GM13976 (cell line): ENCODE data around the gene PNPLA3.

Experiments used
- DNase-seq: peaks from one replicate; pipeline ENCODE4 v3.0.0; 2012; ENCODE audit warnings: low spot score
- in situ Hi-C: fragments of 300-500 bp; cut with MboI; formaldehyde crosslinking; loops from one replicate; pipeline ENCODE4 v1.12.0; 2022; ENCODE audit warnings: low sequenced_read_pairs, mixed read lengths, inconsistent platforms; ENCODE audit not compliant: unreplicated experiment
- TF ChIP-seq, protein P1 (sequence below): IDR thresholded peaks from 2 replicates; pipeline ENCODE4 v1.5.1; 2012; ENCODE audit warnings: borderline replicate concordance, mild to moderate bottlenecking; ENCODE audit not compliant: insufficient read depth; ENCODE audit errors: extremely low read depth, missing control alignments, control extremely low read depth

PNPLA3 gene

DNA sequence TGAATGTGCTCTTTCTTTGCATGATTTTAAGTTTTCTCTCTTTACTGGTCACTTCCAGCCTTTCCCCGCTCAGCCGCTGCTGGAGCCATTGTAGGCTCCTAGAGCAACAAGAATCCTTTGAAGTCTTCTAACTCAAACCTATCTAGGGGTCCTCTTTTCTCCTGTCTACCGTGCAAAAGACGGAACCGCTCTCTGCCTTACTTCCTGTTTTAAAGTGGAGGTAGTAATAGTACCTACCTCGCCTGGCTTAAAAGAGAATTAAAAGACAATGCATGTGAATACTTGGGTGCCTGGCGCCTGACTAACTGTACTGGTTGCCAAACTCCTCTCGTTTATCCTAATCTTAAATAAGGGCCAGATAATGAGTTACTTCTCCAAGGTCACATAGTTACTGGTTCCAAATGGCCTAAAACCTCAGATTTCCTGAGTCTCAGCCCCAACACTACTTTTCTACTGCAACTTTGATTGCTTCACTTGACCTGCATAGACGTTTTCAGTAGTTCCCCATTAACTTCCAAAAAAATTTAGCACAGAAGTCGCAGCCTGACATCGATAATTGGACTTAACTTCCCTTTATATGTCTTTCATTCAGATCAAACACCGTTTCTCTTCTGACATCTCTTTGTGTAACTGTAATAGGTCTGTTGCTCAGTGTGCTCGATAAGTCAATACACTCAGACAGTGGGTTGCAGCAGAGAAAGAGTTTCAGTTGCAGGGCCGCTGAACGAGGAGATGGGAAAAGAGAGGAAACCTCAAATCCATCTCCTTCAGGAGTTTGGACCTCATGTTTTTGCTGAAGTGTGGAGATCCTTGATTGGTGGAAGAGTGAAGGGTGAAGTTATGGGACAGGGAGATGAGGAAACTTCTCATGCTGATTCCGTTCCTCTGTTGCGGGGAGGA is 32.5 kb downstream of the PNPLA3 start:
- in situ Hi-C loops = no loop called here
- DNase-seq = no peak
- TF ChIP-seq, protein P1, sequence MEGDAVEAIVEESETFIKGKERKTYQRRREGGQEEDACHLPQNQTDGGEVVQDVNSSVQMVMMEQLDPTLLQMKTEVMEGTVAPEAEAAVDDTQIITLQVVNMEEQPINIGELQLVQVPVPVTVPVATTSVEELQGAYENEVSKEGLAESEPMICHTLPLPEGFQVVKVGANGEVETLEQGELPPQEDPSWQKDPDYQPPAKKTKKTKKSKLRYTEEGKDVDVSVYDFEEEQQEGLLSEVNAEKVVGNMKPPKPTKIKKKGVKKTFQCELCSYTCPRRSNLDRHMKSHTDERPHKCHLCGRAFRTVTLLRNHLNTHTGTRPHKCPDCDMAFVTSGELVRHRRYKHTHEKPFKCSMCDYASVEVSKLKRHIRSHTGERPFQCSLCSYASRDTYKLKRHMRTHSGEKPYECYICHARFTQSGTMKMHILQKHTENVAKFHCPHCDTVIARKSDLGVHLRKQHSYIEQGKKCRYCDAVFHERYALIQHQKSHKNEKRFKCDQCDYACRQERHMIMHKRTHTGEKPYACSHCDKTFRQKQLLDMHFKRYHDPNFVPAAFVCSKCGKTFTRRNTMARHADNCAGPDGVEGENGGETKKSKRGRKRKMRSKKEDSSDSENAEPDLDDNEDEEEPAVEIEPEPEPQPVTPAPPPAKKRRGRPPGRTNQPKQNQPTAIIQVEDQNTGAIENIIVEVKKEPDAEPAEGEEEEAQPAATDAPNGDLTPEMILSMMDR = no peak

DNA sequence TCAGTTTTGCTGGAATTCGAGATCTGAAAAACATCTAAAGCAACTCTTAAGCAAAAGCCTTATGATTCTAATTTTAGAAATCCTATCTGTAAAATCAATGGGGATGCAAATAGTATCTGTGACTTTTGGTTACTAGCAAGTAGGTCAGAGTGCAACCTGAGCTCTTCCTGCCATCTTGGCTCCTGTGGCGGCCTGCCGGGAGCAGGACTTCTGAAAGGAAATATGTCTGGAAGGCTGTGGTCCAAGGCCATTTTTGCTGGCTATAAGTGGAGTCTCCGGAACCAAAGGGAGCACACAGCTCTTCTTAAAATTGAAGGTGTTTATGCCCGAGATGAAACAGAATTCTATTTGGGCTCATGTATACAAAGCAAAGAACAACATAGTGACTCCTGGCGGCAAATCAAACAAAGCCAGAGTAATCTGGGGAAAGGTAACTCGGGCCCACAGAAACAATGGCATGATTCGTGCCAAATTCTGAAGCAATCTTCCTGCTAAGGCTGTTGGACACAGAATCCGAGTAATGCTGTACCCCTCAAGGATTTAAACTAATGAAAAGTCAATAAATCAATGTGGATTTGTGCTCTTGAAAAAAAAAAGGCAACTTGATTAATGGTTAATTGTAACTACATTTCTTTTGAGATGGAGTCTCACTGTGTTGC is 33.3 kb downstream of the PNPLA3 start:
- in situ Hi-C loops = no loop called here
- DNase-seq = no peak
- TF ChIP-seq, protein P1 = no peak

GRCh38 chr22:43957871-43958270 is 34.3 kb downstream of the PNPLA3 start:
- in situ Hi-C loops = no loop called here
- no peak for DNase-seq
- TF ChIP-seq, protein P1 = no peak

- TF ChIP-seq, protein P1 = no peak
- in situ Hi-C loops = no loop called here
- DNase-seq = no peak
Observed at GRCh38 chr22:43964314-43964857, 40.8 kb downstream of the PNPLA3 start.

GRCh38 chr22:43967069-43967468 is 43.5 kb downstream of the PNPLA3 start:
- TF ChIP-seq, protein P1 = no peak
- in situ Hi-C loops = no loop called here
- DNase-seq = no peak

GRCh38 chr22:43968614-43969013 is 45.0 kb downstream of the PNPLA3 start:
- in situ Hi-C loops = no loop called here
- DNase-seq = no peak
- TF ChIP-seq, protein P1 = no peak
